ENCODE data around the gene NFIB.
A peak's percentile ranks its signal among the peaks of the same experiment; 100 is the strongest.

NFIB gene

DNA sequence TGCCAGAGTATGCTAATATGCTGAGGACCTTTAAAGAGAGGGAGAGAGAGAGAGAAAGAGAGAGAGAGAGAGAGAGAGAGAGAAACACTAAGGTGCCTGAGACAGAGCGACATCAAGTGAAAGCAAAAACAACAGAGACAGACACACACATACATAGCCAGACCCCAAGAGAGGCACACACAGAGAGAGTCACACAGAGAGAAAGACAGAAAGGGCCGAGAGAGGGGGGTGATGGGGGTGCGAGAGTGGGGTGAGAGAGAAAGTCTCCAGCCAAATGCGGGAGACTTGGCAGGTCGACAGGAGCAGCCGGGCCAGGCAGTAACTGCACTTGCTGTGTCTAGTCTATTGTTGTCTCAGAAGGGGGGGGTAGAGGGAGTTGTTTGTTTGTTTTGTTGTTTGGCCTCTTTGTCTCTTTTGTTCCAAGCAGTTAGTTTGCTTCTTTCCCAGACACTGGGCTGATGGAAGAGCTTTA is 30.1 kb upstream of the NFIB start:
- no peak for DNase-seq

- DNase-seq: no peak
Observed at GRCh38 chr9:14343261-14344031, 29.5 kb upstream of the NFIB start.

GRCh38 chr9:14342736-14343135 is 28.8 kb upstream of the NFIB start:
- no peak for DNase-seq

GRCh38 chr9:14341437-14342122 is 27.6 kb upstream of the NFIB start:
- DNase-seq: no peak

DNA sequence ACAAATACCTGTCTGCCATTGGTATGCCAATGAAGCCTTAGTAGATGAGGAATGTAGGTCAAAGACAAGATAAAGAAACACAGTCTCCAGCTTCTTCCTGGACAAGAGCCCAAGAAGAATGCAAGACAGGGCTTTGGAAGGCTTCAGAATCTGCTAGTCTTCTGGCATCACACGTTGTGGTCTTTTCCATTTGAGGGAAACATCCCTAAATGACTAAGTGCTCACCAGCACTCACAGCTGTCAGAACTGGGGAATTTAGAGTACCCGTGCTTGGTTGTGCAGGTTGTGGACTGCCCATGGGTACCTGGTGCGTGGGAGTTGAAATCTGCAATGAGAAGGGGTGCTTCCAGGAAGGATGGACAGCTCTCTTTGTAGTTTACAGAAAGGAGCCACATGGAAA is 27.1 kb upstream of the NFIB start:
- no peak for DNase-seq

DNA sequence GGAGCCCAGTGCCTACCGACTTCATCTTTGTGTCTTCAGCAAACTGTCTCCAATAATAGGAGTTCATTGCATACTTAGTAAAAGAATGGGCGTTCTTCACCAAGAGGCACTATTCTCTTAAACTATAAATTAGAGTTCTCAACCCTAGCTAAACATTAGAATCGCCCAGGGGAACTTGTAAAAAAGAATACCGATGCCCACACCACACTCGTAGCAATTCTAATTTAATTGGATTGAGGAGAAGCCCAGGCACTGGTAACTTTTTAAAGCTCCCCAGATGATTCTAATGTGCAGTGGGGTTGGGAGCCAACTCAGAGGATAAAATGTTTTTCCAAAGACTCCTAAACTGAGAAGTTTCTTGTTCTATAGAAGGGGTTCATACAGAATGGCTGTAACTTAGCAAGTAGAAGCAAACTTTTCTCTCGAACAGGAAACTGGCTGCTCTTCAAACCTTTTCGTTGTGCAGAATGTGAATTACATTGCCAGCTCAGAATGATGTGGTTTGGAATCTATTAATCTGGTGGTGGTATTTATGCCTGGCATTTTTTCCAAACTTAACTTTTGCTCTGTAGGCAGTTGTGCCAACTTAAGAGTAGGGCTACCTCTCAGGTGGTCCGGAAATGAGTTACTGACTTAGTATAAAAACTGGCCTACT is 26.4 kb upstream of the NFIB start:
- DNase-seq: no peak

DNA sequence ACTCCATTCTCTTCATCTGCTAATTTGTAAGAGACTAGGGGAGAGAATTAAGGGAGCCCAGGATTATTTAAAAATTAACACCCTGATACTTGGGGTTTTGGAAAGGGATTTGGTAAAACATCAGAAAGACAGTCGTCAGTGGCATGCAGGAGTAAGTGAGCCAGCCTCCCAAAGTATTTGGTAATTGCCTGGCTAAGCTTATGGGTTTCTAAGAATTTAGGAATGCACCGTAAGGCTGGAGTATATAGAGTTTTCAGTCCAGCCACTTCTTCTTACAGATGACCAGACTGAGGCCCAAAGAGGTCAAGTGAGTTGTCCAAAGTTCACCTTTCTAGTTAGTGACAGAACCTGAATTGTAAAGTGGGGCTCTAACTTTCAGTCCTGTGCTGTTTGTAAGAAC is 25.8 kb upstream of the NFIB start:
- DNase-seq: no peak

- no peak for DNase-seq
Observed at GRCh38 chr9:14337615-14338014, 23.7 kb upstream of the NFIB start.

DNA sequence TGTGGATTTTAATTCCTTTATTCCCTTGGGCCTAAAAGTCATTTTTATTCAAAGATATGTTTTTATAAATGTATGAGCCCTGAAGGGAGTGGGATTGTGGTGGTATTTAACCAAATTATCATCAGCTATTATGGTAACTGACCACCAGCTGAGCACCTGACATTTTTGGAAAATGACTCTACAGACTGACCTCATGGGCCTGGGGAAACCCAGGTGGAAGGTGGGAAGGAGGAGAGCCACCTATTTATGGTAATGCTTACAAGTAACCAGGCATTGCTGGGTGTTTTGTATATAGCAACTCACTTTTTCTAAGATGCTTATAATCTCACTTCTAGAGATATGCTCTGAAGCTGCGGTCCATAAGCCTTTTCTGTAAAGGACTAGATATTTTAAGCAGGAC is 22.3 kb upstream of the NFIB start:
- DNase-seq: no peak

DNA sequence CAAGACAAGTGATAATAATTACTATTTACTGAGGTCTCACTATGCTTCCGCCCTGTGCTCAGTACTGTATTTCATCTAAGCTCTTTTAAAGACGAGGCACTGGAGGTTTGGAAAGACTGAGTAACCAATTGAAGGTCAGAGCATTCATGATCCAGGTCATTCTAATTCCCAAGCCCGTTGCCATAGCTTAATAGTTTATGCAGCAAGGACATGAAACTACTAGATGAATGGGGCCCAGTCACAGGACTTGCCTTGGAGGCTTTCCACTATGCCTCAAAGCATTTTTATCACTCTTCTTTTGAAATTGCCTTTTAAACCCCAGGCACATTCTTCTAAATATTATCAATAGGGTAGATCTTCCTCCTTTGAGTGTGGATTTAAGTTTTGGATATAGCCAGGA is 17.2 kb upstream of the NFIB start:
- no peak for DNase-seq

DNA sequence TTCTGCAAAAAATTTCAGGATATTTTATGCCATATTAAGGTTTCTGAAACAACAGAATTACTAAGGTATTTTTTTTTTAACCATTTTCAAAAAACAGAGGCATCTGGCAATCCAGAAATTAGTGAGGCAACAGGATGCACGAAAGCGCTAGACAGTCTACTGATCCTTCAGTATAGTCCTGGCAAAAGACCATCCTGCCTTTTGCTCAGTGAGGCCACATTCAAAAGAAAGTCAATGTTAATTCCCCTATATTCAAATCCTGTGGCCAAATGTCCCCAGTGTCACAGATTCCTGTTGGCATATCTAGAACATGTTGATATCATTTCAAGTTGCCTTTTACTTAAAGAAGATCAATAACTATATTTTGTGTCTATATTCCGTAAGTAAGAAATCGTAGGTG is 13.1 kb upstream of the NFIB start:
- no peak for DNase-seq

- DNase-seq: peak; percentile 75
Observed at GRCh38 chr9:14326264-14326826, 12.4 kb upstream of the NFIB start.

GRCh38 chr9:14325147-14325546 is 11.2 kb upstream of the NFIB start:
- DNase-seq: no peak

- no peak for DNase-seq
Observed at GRCh38 chr9:14323985-14324650, 10.2 kb upstream of the NFIB start.

- no peak for DNase-seq
Observed at GRCh38 chr9:14323083-14323971, 9.4 kb upstream of the NFIB start.

DNA sequence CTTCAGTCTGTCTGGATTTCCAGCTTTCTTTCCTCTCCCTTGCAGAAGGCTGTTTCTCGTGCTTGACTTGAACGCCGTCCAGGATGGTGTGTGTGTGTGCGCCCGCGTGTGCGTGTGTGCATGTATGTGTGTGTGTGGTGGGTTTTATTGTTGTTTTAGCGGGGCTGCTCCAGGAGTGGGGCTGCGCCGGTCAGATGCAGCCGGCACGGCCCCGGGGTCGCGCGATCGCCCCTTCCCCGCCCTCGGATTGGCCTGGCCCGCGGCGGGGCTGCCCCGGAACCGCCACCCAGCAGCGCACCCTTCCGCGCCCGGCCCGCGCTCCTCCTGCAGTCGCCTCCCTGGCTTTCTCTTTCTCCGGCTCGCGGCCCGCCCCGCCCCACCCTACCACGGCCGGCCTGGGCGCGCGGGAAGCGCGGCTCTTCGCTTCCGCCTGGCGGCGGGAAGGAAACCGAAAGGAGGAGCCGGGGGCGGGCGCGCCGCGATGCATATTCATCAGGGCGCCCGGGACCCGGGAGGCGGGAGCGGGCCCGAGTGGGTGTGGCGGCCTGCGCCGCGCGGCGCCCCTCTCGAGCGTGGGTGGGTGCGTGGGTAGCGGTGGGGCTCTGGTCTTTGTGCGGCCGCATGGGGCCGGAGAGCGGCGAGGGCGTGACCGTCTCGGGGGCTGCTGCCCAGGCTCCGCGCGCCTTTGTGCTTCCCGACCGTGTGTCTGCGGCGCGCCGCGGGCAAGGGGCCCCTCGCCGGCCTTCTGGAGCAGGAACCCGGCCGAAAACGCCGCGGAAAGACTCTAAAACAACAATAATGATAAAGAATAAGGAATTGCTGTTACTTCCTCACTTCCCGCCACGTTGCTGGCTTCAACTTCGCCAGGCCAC is 8.5 kb upstream of the NFIB start:
- DNase-seq: peak; percentile 89

- peak; percentile 25 for DNase-seq
Observed at GRCh38 chr9:14321517-14322130, 7.7 kb upstream of the NFIB start.

- DNase-seq: peak; percentile 98
Observed at GRCh38 chr9:14320271-14321181, 6.6 kb upstream of the NFIB start.

- DNase-seq: no peak
Observed at GRCh38 chr9:14318934-14319580, 5.1 kb upstream of the NFIB start.
